Measurements from ENCODE around the gene PNMA6E.

- TF ChIP-seq TARDBP (IDR thresholded peaks at IDR 0.05), result no peak
- TF ChIP-seq FOXK2 (IDR thresholded peaks at IDR 0.05), result no peak
- no peak for TF ChIP-seq SP1 (IDR thresholded peaks at IDR 0.05)
- no peak for TF ChIP-seq NFRKB (IDR thresholded peaks at IDR 0.05)
- TF ChIP-seq L3MBTL2 (conservative IDR thresholded peaks at IDR 0.05), result no peak
- no peak for TF ChIP-seq ELF4 (IDR thresholded peaks at IDR 0.05)
- no peak for TF ChIP-seq CTBP1 (IDR thresholded peaks at IDR 0.05; ENCODE audit: borderline replicate concordance)
Observed at GRCh38 chrX:153444333-153445011, 43.3 kb upstream of the PNMA6E start.
